Left renal cortex interstitium (tissue), 4 donors: ENCODE data around the gene RANBP3L. TPM values are rescaled to one million over a fixed set of nuclear protein-coding genes. Genes with fewer than 3 reads are reported as not detected.
"Not testable (repeated sequence)": the region's sequence is repeated elsewhere in the genome, so short reads cannot be mapped to it uniquely, and the experiment has no call there.

Source experiments
- DNase-seq, 4 donors: peaks; one replicate each; pipeline ENCODE4 v3.0.0-alpha.2; 2013; ENCODE audit warnings: low read depth in 4 of 4, low spot score in 2 of 4, missing footprints in 1 of 4
- polyA plus RNA-seq, 4 donors: library from polyadenylated mRNA; unstranded; fragments of 120-200 nt; gene quantifications; one replicate each; pipeline ENCODE4 v1.2.1, GENCODE V29; 2013; ENCODE audit not compliant: insufficient read length in 4 of 4

Gene RANBP3L
- polyA plus RNA-seq, 4 donors, result 5.9 to 10.5 (median 8.2) TPM

DNA sequence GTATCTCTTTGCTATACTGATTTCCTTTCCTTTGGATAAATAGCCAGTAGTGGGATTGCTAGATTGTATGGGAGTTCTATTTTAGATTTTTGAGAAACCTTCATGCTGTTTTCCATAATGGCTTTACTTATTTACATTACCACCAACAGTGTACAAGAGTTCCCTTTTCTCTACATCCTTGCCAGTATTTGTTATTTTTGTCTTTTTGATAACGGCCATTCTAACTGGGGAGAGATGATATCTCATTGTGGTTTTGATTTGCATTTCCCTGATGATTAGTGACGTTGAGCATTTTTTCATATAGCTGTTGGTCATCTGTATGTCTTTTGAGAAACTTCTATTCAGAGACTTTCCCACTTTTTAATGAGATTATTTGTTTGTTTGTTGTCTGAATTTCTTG is 85.8 kb downstream of the RANBP3L start:
- DNase-seq, result no peak

DNA sequence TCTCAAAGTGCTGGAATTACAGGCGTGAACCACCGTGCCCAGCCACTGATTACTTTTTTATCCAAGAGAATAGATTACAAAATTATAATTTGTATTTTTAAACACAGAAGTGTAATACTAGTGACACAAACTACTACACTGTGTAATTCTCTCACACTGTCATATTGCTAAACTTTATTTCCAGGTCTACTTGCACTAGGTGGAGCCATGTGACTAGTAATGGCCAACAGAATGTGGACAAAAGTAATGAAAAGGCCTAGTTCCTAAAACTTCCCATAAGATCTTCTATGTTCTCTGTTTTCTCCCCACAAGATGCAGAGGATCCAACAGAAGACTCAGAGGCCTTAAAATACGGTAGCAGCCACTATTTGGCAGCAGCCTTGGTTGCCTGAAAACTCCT is 87.3 kb downstream of the RANBP3L start:
- DNase-seq, result no peak

DNA sequence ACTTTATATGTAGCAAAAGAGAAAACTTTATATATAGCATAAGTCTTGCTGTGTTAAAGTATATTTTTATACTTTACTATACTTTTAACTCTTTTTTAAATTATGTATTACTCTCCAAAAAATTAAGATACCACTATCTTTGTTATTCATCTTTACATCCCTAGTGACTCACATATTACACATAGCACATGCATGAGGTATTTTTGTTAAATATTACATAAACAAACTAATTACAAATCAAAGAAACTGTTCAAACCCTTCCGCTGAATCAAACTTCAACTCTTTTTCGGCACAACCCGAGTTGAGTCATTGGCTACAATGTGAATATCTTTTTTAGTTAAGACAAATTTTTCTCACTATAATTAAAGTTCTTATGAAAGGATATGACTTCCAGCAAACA is 92.0 kb downstream of the RANBP3L start:
- DNase-seq, result no peak

DNA sequence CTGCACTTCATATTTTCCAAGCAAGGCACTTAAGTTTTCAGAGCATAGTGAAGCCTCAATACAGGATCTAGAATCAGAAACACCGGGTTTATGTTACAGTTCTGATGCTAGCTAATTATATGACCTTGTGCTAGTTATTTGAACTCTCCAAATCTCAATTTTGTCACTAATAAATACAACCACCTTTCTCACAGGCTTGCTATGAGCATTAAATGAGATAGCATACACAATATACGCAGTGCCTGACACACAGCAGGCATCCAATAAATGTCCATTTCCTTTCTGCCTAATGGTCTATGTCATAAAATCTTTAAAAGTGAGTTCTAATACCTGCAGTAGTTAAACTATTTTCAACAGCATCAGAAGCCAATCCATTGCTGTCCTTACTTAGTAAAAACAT is 92.9 kb downstream of the RANBP3L start:
- no peak for DNase-seq

DNA sequence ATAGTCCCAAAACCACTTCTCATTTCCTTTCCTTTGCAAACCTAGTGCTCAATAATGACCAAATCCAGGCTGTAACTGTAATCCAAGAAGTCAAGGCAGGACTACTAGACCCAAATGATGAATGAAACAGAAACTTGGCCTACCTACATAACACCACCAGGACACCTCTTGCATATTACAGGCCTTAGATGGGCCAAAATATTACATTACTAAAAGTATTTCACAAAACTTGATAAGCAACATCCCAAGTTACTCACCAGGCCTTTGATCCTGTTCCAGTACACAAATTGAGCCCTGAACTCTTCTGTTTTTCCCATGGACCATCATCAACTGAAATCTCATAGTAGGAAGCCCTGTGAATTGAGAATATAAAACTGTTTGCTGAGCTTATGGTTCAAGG is 94.8 kb downstream of the RANBP3L start:
- DNase-seq, result no peak

DNA sequence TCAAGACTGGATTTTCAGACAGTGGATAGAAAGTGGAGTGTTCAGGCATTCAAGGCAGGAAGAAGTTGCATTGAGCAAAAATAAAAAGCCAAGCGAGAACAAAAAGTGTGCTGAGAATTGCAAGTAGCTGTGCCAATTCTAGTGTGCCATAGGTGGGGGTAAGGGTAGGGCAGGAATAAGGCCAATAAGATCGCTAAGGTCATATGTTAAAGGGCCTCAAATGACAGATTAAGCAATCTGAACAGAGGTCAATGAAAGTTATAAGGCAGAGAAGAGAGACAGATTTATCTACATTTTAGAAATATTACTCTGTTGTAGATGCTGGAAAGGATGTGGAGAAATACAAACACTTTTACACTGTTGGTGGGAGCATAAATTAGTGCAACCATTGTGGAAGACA is 96.4 kb downstream of the RANBP3L start:
- no peak for DNase-seq

DNA sequence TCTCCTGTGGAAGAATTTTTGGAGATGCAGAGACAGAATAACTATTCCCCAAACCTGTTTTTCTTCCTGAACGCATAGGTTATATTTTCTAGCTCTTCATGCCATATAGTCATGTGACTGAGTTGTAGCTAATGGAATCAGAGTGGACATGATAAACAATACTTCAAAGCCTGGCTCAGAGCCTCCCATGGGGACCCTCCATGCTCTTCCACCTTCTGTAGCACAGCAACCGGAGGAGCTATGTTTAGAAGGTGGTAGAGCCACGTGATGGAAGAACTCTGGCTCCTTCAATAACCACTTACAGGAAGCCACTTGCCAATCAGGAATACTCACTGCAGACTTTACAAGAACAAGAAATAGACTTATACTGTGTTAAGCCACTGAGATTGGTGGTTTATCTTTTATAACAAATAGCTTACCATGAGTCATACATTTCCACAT is 99.2 kb downstream of the RANBP3L start:
- no peak for DNase-seq

DNA sequence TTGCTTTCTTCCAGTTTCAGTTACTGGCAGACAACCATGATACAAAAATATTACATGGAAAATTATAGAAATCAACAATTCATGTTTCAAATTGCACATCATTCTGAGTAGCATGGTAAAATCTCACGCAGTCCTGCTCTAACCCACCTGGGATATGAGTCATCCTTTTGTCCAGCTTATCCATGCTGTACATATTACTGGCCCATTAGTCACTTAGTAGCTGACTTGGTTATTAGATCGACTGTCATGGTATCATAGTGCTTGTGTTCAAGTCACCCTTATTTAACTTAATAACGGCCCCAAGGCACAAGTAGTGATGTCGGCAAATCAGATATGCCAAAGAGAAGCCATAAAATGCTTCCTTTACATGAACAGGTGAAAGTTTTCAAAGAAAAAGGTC is 101.2 kb downstream of the RANBP3L start:
- DNase-seq, result no peak

DNA sequence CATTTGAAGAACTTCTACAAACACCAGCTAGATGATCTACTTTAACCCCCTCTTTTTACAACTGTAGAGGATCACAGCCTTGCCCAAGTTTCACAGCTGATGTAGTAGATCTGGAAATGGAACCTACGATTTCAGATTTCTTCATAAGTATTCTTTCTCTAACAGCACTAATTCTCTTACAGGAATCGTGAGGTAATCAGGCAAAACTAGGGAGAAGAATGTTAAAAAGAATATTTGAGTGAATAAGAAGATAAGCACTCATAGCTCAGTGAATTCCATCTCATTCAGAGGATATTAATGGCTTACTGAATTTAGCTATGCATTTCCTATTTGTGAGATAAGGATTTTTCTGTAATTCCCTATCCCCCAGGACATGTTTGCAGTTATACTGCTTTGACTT is 102.1 kb downstream of the RANBP3L start:
- no peak for DNase-seq

DNA sequence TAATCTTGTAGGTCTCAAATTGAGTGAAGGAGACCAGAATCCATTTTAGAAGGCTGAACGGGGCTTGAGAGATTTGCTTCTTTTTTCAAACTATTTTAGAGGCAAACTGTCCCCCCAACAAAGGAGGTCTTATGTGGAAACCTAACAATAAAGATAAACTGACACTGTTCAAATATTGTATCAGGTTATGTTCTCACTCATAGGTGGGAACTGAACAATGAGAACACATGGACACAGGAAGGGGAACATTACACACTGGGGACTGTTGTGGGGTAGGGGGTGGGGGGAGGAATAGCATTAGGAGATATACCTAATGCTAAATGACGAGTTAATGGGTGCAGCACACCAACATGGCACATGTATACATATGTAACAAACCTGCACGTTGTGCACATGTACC is 102.9 kb downstream of the RANBP3L start:
- DNase-seq, result not testable (repeated sequence)

Other genes with a start within 250 kb of the RANBP3L start
- gene UGT3A2, start 235.0 kb downstream of the RANBP3L start, polyA plus RNA-seq, result 10 to 100 TPM in 3 of 4 donors, 1 to 10 TPM in 1; 8.5 to 15.5 (median 12.8) TPM
- 10 to 100 TPM; 15.9 to 20.9 (median 17.4) TPM for gene LMBRD2, start 150.0 kb downstream of the RANBP3L start, polyA plus RNA-seq
- 10 to 100 TPM; 41.2 to 44.4 (median 44.0) TPM for gene SKP2, start 149.8 kb downstream of the RANBP3L start, polyA plus RNA-seq
- gene NADK2, start 60.0 kb downstream of the RANBP3L start, polyA plus RNA-seq, result 10 to 100 TPM; 46.3 to 59.8 (median 51.7) TPM